Fibroblast of lung (primary cell): ENCODE measurements around the gene CDNF.

Experiments used
- EZH2 ChIP-seq: IDR thresholded peaks from 2 replicates; pipeline ENCODE4 v1.5.1; 2012; ENCODE audit warnings: low read length, control low read depth, mild to moderate bottlenecking; ENCODE audit errors: missing control alignments
- TF ChIP-seq, protein P1 (sequence below), 2 donors: IDR thresholded peaks in 1 of 2; conservative IDR thresholded peaks in 1 of 2; 1 replicate in 1 of 2; 2 replicates in 1 of 2; pipeline ENCODE4 v1.5.1; 2011 to 2012; ENCODE audit warnings: low read length in 2 of 2, control low read depth in 1 of 2, inconsistent platforms in 1 of 2, low read depth in 1 of 2, mild to moderate bottlenecking in 1 of 2

GRCh38 chr10:14800397-14800796, 37.4 kb downstream of the CDNF start:
- TF ChIP-seq, protein P1, sequence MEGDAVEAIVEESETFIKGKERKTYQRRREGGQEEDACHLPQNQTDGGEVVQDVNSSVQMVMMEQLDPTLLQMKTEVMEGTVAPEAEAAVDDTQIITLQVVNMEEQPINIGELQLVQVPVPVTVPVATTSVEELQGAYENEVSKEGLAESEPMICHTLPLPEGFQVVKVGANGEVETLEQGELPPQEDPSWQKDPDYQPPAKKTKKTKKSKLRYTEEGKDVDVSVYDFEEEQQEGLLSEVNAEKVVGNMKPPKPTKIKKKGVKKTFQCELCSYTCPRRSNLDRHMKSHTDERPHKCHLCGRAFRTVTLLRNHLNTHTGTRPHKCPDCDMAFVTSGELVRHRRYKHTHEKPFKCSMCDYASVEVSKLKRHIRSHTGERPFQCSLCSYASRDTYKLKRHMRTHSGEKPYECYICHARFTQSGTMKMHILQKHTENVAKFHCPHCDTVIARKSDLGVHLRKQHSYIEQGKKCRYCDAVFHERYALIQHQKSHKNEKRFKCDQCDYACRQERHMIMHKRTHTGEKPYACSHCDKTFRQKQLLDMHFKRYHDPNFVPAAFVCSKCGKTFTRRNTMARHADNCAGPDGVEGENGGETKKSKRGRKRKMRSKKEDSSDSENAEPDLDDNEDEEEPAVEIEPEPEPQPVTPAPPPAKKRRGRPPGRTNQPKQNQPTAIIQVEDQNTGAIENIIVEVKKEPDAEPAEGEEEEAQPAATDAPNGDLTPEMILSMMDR (conservative IDR thresholded peaks at IDR 0.05 in 1 of 2, IDR thresholded peaks at IDR 0.05 in 1 of 2; ENCODE audit: low read depth in 1 of 2, low read length in 2 of 2), result no peak
- no peak for TF ChIP-seq EZH2
